NCI-H2029 treated with DMSO at 0.1 percent for 48 hours (cell line): ENCODE results near the gene CDRT4.

Source experiments
- DNase-seq: peaks from one replicate; lab custom pipeline; 2025; lab: John Stamatoyannopoulos, UW

CDRT4 gene

GRCh38 chr17:15393414-15393813 is 74.0 kb downstream of the CDRT4 start:
- no peak for DNase-seq

DNA sequence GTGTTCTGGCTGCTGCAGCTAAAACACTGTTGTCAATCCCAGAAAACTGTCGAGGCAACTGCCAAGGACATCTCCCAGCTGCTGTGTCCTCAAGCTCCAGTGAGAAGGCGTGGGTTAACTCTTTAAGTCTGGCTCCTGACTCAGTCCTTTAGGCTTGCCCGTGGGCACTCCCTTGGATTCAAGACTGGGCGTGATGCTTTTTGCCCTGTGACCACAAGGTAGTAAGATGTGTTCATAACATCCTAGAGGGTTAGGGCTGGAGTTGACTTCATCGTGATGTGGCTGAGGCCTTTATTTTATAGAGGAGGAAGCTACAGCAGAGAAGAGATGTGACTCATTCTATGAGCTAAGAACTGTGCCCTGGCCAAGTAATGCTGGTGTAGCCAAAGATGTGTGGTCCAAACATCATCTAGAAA is 75.1 kb downstream of the CDRT4 start:
- DNase-seq = no peak

DNA sequence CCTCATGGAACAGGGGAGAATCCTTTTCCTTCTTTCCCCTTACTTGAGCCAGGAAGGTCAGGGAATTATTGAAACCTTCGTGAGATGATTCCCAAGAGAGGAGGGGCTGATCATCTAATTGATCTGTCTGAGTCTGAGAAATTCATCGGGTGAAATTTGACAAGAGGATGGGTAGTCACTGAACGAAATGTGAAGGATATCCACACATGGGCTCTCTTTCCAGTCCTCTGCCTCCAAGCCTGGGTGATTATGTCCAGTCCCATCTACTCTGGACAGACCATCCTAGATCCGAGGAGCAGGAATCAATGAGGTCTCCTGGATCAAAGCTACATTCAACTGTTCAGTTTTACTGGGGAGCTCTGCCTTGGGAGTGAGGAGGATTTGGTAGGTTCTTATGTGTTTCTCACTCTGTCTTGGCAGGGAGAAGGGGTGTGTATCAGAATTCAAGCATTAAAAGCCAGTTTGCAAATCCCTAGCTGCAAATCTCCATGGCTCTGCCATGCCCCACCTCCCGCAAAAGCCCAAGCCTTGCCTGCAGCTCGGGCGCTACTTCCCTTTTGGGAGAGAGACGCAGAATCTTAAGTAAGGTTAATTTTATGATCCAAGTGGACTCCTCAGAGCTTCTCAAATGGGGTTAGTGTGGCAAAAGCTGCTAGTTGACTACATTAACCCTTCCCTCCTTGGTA is 78.9 kb downstream of the CDRT4 start:
- no peak for DNase-seq

GRCh38 chr17:15386083-15386482 is 81.3 kb downstream of the CDRT4 start:
- no peak for DNase-seq
